IMR-90 (cell line): ENCODE measurements around the gene SLC22A31. TPM values are rescaled to one million over a fixed set of nuclear protein-coding genes. Genes with fewer than 3 reads are reported as not detected.

Experiments
- ATAC-seq: fragments of 200-7000 bp; cut with Tn5 transposase; 2 replicates; pipeline ENCODE4 v1.9.1; 2020; ENCODE audit warnings: low read depth, mild to moderate bottlenecking, moderate library complexity
- BruUV-seq: library from RNA; stranded (reverse); fragments of 400-500 nt; replicated peaks from 2 replicates; lab custom pipeline; 2021; lab: Mats Ljungman, UMichigan
- CTCF ChIA-PET: fragments of 300-600 bp; formaldehyde crosslinking; extraction: SDS; loops from one replicate; lab custom pipeline; 2021; ENCODE audit warnings: antibody characterized with exemption; lab: Yijun Ruan, JAX
- POLR2A ChIA-PET: fragments of 300-600 bp; sonication (Branson Sonifier 250); formaldehyde crosslinking; loops from one replicate; lab custom pipeline; 2022; ENCODE audit warnings: antibody characterized with exemption; ENCODE audit not compliant: unreplicated experiment; lab: Charles Lee
- DNase-seq: peaks from one replicate; pipeline ENCODE4 v3.0.0; 2013
- H2AFZ ChIP-seq: replicated peaks from 2 replicates; pipeline ENCODE3; 2013; ENCODE audit warnings: low read length, mild to moderate bottlenecking; ENCODE audit not compliant: poor library complexity
- H2AK5ac ChIP-seq: 2 replicates; pipeline ENCODE4 v1.6.1; 2013; ENCODE audit warnings: low read depth, low read length, inconsistent platforms
- H2AK9ac ChIP-seq: replicated peaks from 2 replicates; pipeline ENCODE3; 2013; ENCODE audit warnings: mild to moderate bottlenecking, low read depth, low read length, moderate library complexity; ENCODE audit not compliant: poor library complexity
- H2BK120ac ChIP-seq: 2 replicates; pipeline ENCODE4 v1.6.1; 2013; ENCODE audit warnings: low read depth, low read length, inconsistent platforms
- H2BK15ac ChIP-seq: 3 replicates; pipeline ENCODE4 v1.6.1; 2013; ENCODE audit warnings: low read depth, low read length, inconsistent platforms
- H2BK20ac ChIP-seq: 2 replicates; pipeline ENCODE4 v1.6.1; 2013; ENCODE audit warnings: low read depth, mild to moderate bottlenecking, inconsistent platforms, low read length, moderate library complexity
- H2BK5ac ChIP-seq: 2 replicates; pipeline ENCODE4 v1.6.1; 2013; ENCODE audit warnings: mild to moderate bottlenecking, low read depth, low read length, inconsistent platforms; ENCODE audit not compliant: poor library complexity, severe bottlenecking
- H3K14ac ChIP-seq: replicated peaks from 2 replicates; pipeline ENCODE4 v1.6.1; 2013; ENCODE audit warnings: low read depth, low read length, inconsistent platforms
- H3K18ac ChIP-seq: 2 replicates; pipeline ENCODE4 v1.6.1; 2013; ENCODE audit warnings: low read depth, low read length, control low read depth
- H3K23ac ChIP-seq: 2 replicates; pipeline ENCODE4 v1.6.1; 2013; ENCODE audit warnings: low read depth, low read length, inconsistent platforms
- H3K27ac ChIP-seq: 2 replicates; pipeline ENCODE4 v1.5.1; 2013; ENCODE audit warnings: mild to moderate bottlenecking, control low read depth, low read length; ENCODE audit not compliant: insufficient read depth
- H3K27me3 ChIP-seq: 2 replicates; pipeline ENCODE4 v1.6.1; 2013; ENCODE audit warnings: low read length; ENCODE audit not compliant: control insufficient read depth, insufficient read depth
- H3K36me3 ChIP-seq: 2 replicates; pipeline ENCODE4 v1.6.1; 2013; ENCODE audit warnings: low read length, mixed read lengths; ENCODE audit not compliant: control insufficient read depth, insufficient read depth
- H3K4ac ChIP-seq: 2 replicates; pipeline ENCODE4 v1.6.1; 2013; ENCODE audit warnings: low read depth, low read length, inconsistent platforms
- H3K4me1 ChIP-seq: 2 replicates; pipeline ENCODE4 v1.6.1; 2013; ENCODE audit warnings: low read length, mixed read lengths; ENCODE audit not compliant: control insufficient read depth, insufficient read depth
- H3K4me2 ChIP-seq: 2 replicates; pipeline ENCODE4 v1.6.1; 2013; ENCODE audit warnings: low read depth, mild to moderate bottlenecking, control low read depth, low read length, moderate library complexity
- H3K4me3 ChIP-seq: 2 replicates; pipeline ENCODE4 v1.5.1; 2013; ENCODE audit warnings: low read depth, mild to moderate bottlenecking, control low read depth, low read length, moderate library complexity; ENCODE audit not compliant: insufficient read depth
- H3K56ac ChIP-seq: 2 replicates; pipeline ENCODE4 v1.6.1; 2013; ENCODE audit warnings: low read length, inconsistent platforms; ENCODE audit not compliant: insufficient read depth; ENCODE audit errors: extremely low read depth
- H3K79me1 ChIP-seq, 2 experiments: 2 replicates each; pipeline ENCODE4 v1.6.1; 2013; ENCODE audit warnings: low read length in 2 of 2, inconsistent platforms in 1 of 2, low read depth in 1 of 2
- H3K9ac ChIP-seq: 2 replicates; pipeline ENCODE4 v1.6.1; 2013; ENCODE audit warnings: low read depth, low read length, control low read depth
- H3K9me1 ChIP-seq: 2 replicates; pipeline ENCODE4 v1.6.1; 2013; ENCODE audit warnings: low read length, inconsistent platforms; ENCODE audit not compliant: insufficient read depth
- H3K9me3 ChIP-seq: 2 replicates; pipeline ENCODE4 v1.6.1; 2013; ENCODE audit warnings: low read length; ENCODE audit not compliant: control insufficient read depth, insufficient read depth
- H4K20me1 ChIP-seq: 2 replicates; pipeline ENCODE4 v1.6.1; 2013; ENCODE audit warnings: low read length, inconsistent platforms; ENCODE audit not compliant: insufficient read depth
- H4K5ac ChIP-seq: 2 replicates; pipeline ENCODE4 v1.6.1; 2013; ENCODE audit warnings: mild to moderate bottlenecking, low read depth, low read length, control low read depth
- H4K8ac ChIP-seq, 2 experiments: 2 replicates each; pipeline ENCODE4 v1.6.1; 2013; ENCODE audit warnings: low read depth in 2 of 2, low read length in 2 of 2, control low read depth in 1 of 2, inconsistent platforms in 1 of 2
- H4K91ac ChIP-seq: 2 replicates; pipeline ENCODE4 v1.6.1; 2013; ENCODE audit warnings: low read depth, low read length, inconsistent platforms; ENCODE audit not compliant: insufficient read depth
- MXI1 ChIP-seq: IDR thresholded peaks from 2 replicates; pipeline ENCODE4 v1.6.1; 2012; ENCODE audit warnings: low read depth, mild to moderate bottlenecking, low read length, moderate library complexity, borderline replicate concordance
- USF2 ChIP-seq: fragments of 150-350 bp; IDR thresholded peaks from 2 replicates; pipeline ENCODE4 v1.6.1; 2017; ENCODE audit warnings: mild to moderate bottlenecking, antibody characterized with exemption, low read length, low read depth
- WGBS, 2 experiments: methylation state at CpG; one replicate each; pipeline versions ENCODE4 v1.1.5 to v1.1.7; 2013; ENCODE audit warnings: missing lambda C conversion rate in 2 of 2; ENCODE audit not compliant: insufficient read length in 1 of 2; ENCODE audit errors: extremely low coverage in 2 of 2; 5-methylcytosine and 5-hydroxymethylcytosine counted together
- dilution Hi-C: fragments of 300-500 bp; cut with HindIII; formaldehyde crosslinking; loops from one replicate; pipeline ENCODE4 v1.14.3; 2018; ENCODE audit warnings: low sequenced_read_pairs; ENCODE audit not compliant: unreplicated experiment
- in situ Hi-C: fragments of 300-500 bp; cut with MboI; formaldehyde crosslinking; loops from 3 replicates; pipeline ENCODE4 v1.14.3; 2019; ENCODE audit warnings: low sequenced_read_pairs, inconsistent platforms, mixed read lengths
- intact Hi-C: fragments of 100-400 bp; cut with micrococcal nuclease; formaldehyde crosslinking; loops from 2 replicates; pipeline ENCODE4 v1.10.0; 2022
- polyA plus RNA-seq, 3 experiments: library from polyadenylated mRNA; depleted of rRNA; stranded (reverse); fragments of >200 nt; gene quantifications; 2 replicates each; pipeline ENCODE4 v1.2.3, GENCODE V29; 2012; ENCODE audit warnings: low replicate concordance in 1 of 3
- total RNA-seq: library from RNA; depleted of rRNA; stranded (reverse); fragments of >200 nt; gene quantifications from 2 replicates; pipeline ENCODE4 v1.2.3, GENCODE V29; 2012
- TF ChIP-seq, protein P1 (sequence below): conservative IDR thresholded peaks from 2 replicates; pipeline ENCODE4 v1.5.1; 2012; ENCODE audit warnings: mild to moderate bottlenecking, low read depth, low read length, improper control_type of control experiment

SLC22A31 gene
- total and polyA plus RNA-seq, 2 of the 4 experiments (the other 2 are of a cell fraction): 0.18 to 5.5 TPM

DNA sequence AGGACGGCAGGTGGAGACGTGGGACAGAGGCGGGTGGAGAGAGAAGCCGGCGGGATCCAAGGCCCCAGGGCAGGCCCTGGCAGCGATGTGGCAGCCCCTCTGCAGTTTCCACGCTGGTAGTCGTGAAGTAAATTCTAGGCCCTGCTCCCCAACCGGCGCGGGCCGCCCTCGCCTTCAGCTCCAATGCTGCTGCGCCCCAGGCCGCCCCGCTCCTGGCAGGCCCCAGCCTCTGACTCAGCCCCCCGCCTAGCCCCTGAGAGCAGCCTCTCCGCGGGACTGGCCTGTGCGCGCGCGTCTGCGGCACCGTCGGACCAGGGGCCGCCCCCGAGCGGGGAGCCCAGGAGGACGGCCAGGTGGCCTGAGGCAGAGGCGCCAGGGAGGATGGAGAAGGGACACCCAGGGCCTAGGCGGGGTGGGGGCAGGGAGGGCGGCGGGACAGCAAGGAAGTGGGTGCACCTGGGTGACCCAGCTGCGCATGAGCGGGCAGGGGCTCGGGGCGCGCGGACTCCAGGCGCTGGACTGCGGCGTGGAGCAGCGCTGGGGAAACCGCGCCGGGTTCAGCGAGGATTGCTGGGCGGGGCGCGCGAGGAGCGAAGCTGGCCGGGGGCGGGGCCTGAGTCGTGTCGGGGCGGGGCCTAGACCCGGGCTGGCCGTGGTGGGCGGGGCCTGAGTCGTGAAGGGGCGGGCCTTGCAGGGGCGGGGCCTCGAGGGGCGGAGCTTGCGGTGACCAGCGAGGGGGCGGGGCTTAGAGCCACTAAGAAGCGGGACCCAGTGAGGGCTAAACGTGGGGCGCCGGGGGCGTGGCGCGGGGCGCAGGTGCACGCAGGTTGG lies 46.8 kb upstream of the SLC22A31 start:
- no TSS peak for BruUV-seq
- Histone ChIP-seq H3K36me3 (no peaks in the 10 kb centered on the region), H2AFZ (peak overlapping the region; percentile 91), H3K14ac (no peak overlapping the region), H3K56ac (no peak overlapping the region), H2AK5ac (0 out of 2 replicates have a peak overlapping the region, but pooled peaks have one; percentile 63), H3K4me2 (peak overlapping the region; percentile 80), H2BK15ac (no peak overlapping the region), H4K91ac (no peak overlapping the region; the same call in 1 of the 2 replicates), H3K27ac (peak overlapping the region; percentile 26; the same call in 1 of the 2 replicates), H2AK9ac (peak overlapping the region; percentile 7), H3K79me1 (peaks cover 0 to 6% of the 10 kb centered on the region in 2 experiments; a peak in 2 of 4 replicates), H4K8ac (peak overlapping the region; percentile 8 to 71; a peak in 2 of 4 replicates), H3K9ac (peak overlapping the region; percentile 32), H4K5ac (0 out of 2 replicates have a peak overlapping the region, but pooled peaks have one; percentile 12), H3K9me3 (no peaks in the 10 kb centered on the region; the same call in 1 of the 2 replicates), H3K18ac (no peak overlapping the region), H3K4me3 (peak overlapping the region; percentile 61), H2BK5ac (no peak overlapping the region), H3K9me1 (no peaks in the 10 kb centered on the region; the same call in 1 of the 2 replicates), H2BK20ac (no peak overlapping the region), H3K4ac (peak overlapping the region; percentile 8; the same call in 1 of the 2 replicates), H3K4me1 (peaks cover 3% of the 10 kb centered on the region), H3K27me3 (no peaks in the 10 kb centered on the region), H2BK120ac (no peak overlapping the region), H4K20me1 (no peaks in the 10 kb centered on the region), H3K23ac (no peak overlapping the region)
- DNase-seq: peak; percentile 79
- ATAC-seq: peak; percentile 99
- intact Hi-C loops: no loop called here
- CTCF ChIA-PET: no interaction called here
- in situ Hi-C loops: no loop called here
- WGBS, 2 experiments: 3% methylated on average over 41 of the region's 78 CpGs; no CpG with 5 or more reads in 1 of the 2 experiments
- dilution Hi-C loops: no loop called here
- TF ChIP-seq, protein P1, sequence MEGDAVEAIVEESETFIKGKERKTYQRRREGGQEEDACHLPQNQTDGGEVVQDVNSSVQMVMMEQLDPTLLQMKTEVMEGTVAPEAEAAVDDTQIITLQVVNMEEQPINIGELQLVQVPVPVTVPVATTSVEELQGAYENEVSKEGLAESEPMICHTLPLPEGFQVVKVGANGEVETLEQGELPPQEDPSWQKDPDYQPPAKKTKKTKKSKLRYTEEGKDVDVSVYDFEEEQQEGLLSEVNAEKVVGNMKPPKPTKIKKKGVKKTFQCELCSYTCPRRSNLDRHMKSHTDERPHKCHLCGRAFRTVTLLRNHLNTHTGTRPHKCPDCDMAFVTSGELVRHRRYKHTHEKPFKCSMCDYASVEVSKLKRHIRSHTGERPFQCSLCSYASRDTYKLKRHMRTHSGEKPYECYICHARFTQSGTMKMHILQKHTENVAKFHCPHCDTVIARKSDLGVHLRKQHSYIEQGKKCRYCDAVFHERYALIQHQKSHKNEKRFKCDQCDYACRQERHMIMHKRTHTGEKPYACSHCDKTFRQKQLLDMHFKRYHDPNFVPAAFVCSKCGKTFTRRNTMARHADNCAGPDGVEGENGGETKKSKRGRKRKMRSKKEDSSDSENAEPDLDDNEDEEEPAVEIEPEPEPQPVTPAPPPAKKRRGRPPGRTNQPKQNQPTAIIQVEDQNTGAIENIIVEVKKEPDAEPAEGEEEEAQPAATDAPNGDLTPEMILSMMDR: 0 out of 2 replicates have a peak, but pooled peaks have one; percentile 16
- no peak for TF ChIP-seq USF2
- TF ChIP-seq MXI1: 0 out of 2 replicates have a peak, but pooled peaks have one; percentile 31
- POLR2A ChIA-PET: no interaction called here
